ENCODE results near the gene NECAB2.

The NECAB2 gene

GRCh38 chr16:83952940-83953795 is 14.9 kb upstream of the NECAB2 start, which contains the start of gene OSGIN1:
Gene OSGIN1 (plus strand): TSS chr16:83953240. CDS start chr16:83957672, 4,432 bp downstream.
- DNase-seq (ENCODE audit: low read depth in 2 of 2), result peak; percentile 16 to 29

GRCh38 chr16:83953796-83954576 is 14.1 kb upstream of the NECAB2 start:
- no peak for DNase-seq (ENCODE audit: low read depth in 2 of 2)

- DNase-seq (ENCODE audit: low read depth in 2 of 2), result no peak
These were observed 13.4 kb upstream of the NECAB2 start for GRCh38 chr16:83954577-83955016.

GRCh38 chr16:83955218-83956130 is 12.6 kb upstream of the NECAB2 start:
- DNase-seq (ENCODE audit: low read depth in 2 of 2), result no peak

- DNase-seq (ENCODE audit: low read depth in 2 of 2), result peak; percentile 30 to 52
These were observed 11.4 kb upstream of the NECAB2 start for GRCh38 chr16:83956336-83957289.

GRCh38 chr16:83957296-83957855 is 10.7 kb upstream of the NECAB2 start:
- no peak for DNase-seq (ENCODE audit: low read depth in 2 of 2)

- DNase-seq (ENCODE audit: low read depth in 2 of 2), result no peak
These were observed 9.8 kb upstream of the NECAB2 start for GRCh38 chr16:83958137-83958845.

- DNase-seq (ENCODE audit: low read depth in 2 of 2), result no peak
These were observed 9.0 kb upstream of the NECAB2 start for GRCh38 chr16:83958846-83959565.

- DNase-seq (ENCODE audit: low read depth in 2 of 2), result no peak
These were observed 8.2 kb upstream of the NECAB2 start for GRCh38 chr16:83959656-83960434.

- DNase-seq (ENCODE audit: low read depth in 2 of 2), result no peak
These were observed 7.4 kb upstream of the NECAB2 start for GRCh38 chr16:83960521-83961249.

GRCh38 chr16:83961591-83961990 is 6.5 kb upstream of the NECAB2 start:
- no peak for DNase-seq (ENCODE audit: low read depth in 2 of 2)

GRCh38 chr16:83963277-83964119 is 4.5 kb upstream of the NECAB2 start:
- no peak for DNase-seq (ENCODE audit: low read depth in 2 of 2)

- no peak for DNase-seq (ENCODE audit: low read depth in 2 of 2)
These were observed 3.2 kb upstream of the NECAB2 start for GRCh38 chr16:83964684-83965443.

GRCh38 chr16:83965444-83966152 is 2.4 kb upstream of the NECAB2 start:
- no peak for DNase-seq (ENCODE audit: low read depth in 2 of 2)

- DNase-seq (ENCODE audit: low read depth in 2 of 2), result no peak
These were observed 1.8 kb upstream of the NECAB2 start for GRCh38 chr16:83966153-83966696.

Data from stimulated activated CD8-positive, alpha-beta memory T cell treated with anti-CD3 and anti-CD28 coated beads, Interleukin-2, amount 100 ng/mL, for 1 hour (primary cell).